Neural crest cell (in vitro differentiated cells): ENCODE results near the gene LENG9. TPM values are rescaled to one million over a fixed set of nuclear protein-coding genes. Genes with fewer than 3 reads are reported as not detected.
A peak's percentile ranks its signal among the peaks of the same experiment; 100 is the strongest.

Experiments used
- DNase-seq: peaks from one replicate; pipeline ENCODE4 v3.0.0; 2021; ENCODE audit warnings: low read depth, mixed read lengths, low spot score
- H3K27ac Mint-ChIP-seq: one replicate; pipeline ENCODE4 v1.8.0; 2021; ENCODE audit warnings: mild to moderate bottlenecking, mixed read lengths; ENCODE audit not compliant: unreplicated experiment
- H3K27me3 Mint-ChIP-seq: 2 replicates; pipeline ENCODE4 v1.8.0; 2021; ENCODE audit warnings: low read depth, mild to moderate bottlenecking, mixed read lengths
- H3K36me3 Mint-ChIP-seq: 2 replicates; pipeline ENCODE4 v1.8.0; 2021; ENCODE audit warnings: low read depth, mild to moderate bottlenecking, mixed read lengths
- H3K4me1 Mint-ChIP-seq: 2 replicates; pipeline ENCODE4 v1.8.0; 2021; ENCODE audit warnings: mixed read lengths
- H3K4me3 Mint-ChIP-seq: one replicate; pipeline ENCODE4 v1.8.0; 2021; ENCODE audit warnings: mild to moderate bottlenecking, mixed read lengths
- H3K9me3 Mint-ChIP-seq: 2 replicates; pipeline ENCODE4 v1.8.0; 2021; ENCODE audit warnings: mixed read lengths
- CTCF ChIP-seq: fragments of 200-600 bp; sonication (generic); conservative IDR thresholded peaks from 2 replicates; pipeline ENCODE4 v1.5.0; 2021; ENCODE audit warnings: antibody characterized with exemption, mild to moderate bottlenecking
- total RNA-seq: library from RNA; stranded (reverse); gene quantifications from 2 replicates; pipeline ENCODE4 v1.2.1, GENCODE V29; 2021

The LENG9 gene
- total RNA-seq, 1 donor from 2014 or later: 2.5 TPM

DNA sequence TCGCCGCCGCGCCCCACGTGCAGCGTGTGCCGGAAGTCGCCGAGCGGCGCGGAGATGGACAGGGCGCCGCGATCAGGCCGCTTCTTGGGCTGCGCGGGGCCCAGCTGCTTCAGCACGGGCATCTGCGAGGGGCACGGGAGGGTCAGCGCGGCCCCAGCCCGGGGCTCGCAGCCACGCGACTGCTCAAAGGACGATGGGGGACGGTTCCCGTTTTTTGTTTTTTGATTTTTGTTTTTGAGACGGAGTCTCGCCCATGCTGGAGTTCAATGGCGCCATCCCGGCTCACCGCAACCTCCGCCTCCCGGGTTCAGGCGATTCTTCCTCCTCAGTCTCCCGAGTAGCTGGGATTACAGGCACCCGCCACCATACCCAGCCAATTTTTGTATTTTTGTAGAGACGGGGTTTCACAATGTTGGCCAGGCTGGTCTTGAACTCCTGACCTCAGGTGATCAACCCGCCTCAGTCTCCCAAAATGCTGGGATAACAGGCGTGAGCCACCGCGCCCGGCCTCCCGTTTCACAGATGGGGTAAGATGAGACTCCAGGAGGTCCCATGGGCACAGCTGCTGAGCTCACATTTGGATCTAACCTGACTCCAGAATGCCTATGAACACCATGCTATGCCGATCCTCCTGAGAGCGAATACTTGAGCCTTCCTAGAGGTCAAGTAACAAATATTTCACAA, 2.0 kb upstream of the LENG9 start:
- Mint-ChIP-seq H3K9me3 (no peaks in the 10 kb centered on the region), H3K27ac (no peak overlapping the region), H3K36me3 (peaks cover 5% of the 10 kb centered on the region), H3K4me1 (peaks cover 24% of the 10 kb centered on the region), H3K27me3 (peaks cover 50% of the 10 kb centered on the region), H3K4me3 (peak overlapping the region; percentile 67)
- no peak for DNase-seq
- no peak for TF ChIP-seq CTCF

- Mint-ChIP-seq H3K27ac (peak overlapping the region; percentile 80), H3K27me3 (peaks cover 43% of the 10 kb centered on the region), H3K4me3 (peak overlapping the region; percentile 97), H3K4me1 (peaks cover 17% of the 10 kb centered on the region), H3K36me3 (peaks cover 5% of the 10 kb centered on the region), H3K9me3 (no peaks in the 10 kb centered on the region)
- peak; percentile 85 for DNase-seq
- no peak for TF ChIP-seq CTCF
Measured at GRCh38 chr19:54464630-54465425, 1.2 kb upstream of the LENG9 start.

DNA sequence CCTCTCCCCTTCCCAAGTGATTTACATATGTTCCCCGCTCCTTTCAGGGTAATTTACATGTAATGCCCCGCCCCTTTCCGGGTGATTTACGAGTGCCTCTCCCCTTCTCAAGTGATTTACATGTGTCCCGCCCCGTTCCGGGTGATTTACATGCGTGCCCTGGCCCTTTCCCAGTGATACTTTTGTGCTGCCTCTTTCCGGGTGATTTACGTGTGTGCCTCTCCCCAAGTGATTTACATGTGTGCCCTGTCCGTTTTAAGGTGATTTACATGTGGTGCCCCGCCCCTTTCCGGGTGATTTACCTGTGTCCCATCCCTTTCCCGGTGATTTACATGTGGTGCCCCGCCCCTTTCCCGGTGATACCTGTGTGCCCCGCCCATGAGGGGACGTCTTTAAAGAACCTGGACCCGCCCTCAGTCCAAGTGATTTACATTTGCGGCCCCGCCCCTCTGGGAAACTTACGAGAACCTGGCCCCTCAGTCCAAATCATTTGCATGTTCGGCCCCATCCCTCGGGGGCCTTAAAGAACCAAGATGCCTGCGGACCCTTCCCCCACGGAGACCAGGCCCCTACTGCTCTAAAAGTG, 559 bp upstream of the LENG9 start:
- peaks cover 10% of the 10 kb centered on the region for H3K4me1 Mint-ChIP-seq

DNA sequence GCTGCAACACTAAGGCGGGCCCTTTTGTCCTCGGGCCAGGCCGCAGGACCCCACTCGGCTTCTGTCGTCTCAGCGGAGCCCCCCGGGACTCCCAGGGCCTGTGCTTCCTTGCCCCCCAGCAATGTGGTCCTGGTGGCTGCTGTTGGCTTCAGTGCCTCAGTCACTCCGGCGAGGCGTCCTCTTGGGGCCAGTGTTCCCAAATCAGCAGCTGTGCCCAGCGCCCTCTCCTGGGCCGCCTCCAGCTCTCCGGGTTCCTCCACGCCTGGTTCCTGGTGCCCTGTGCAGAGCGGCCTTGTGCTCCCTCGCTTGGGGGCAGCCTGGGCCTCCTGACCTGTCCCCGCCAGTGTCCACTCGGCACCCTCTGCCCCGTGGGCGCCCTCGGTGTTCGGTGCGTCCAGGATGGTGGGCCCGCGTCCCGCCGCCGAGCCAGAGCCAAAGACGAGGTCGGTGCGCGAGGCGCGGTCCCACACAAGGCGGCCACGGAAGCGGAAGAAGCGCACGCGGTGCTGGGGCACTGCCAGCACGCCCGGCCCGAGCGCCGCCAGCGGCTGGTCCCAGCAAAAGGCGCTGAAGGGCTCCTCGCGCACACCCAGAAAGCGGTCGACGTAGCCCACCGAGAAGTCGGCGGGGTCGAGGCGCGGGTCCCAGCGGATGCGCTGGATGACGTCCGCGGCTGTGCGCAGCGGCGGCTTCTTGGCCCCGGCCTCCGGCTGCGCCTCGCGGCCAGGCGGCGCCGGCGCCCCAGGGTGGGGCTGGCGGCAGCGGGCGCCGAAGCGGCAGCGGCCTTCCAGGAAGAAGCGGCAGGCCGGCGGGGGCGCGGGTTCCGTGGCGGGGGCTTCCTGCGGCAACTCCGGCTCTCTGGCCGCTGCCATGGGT, 685 bp downstream of the LENG9 start:
- peak; percentile 36 for DNase-seq
- Mint-ChIP-seq H3K27me3 (peaks cover 26% of the 10 kb centered on the region), H3K4me3 (peak overlapping the region; percentile 47), H3K9me3 (no peaks in the 10 kb centered on the region), H3K36me3 (peaks cover 8% of the 10 kb centered on the region), H3K4me1 (peaks cover 10% of the 10 kb centered on the region), H3K27ac (no peak overlapping the region)
- TF ChIP-seq CTCF: peak; percentile 27

More for the DNA sequence above, 559 bp upstream of the LENG9 start:
- H3K27me3 Mint-ChIP-seq: peaks cover 38% of the 10 kb centered on the region
- TF ChIP-seq CTCF: no peak
- peaks cover 5% of the 10 kb centered on the region for H3K36me3 Mint-ChIP-seq
- DNase-seq: peak; percentile 60
- no peaks in the 10 kb centered on the region for H3K9me3 Mint-ChIP-seq
- peak overlapping the region; percentile 78 for H3K27ac Mint-ChIP-seq
- peak overlapping the region; percentile 97 for H3K4me3 Mint-ChIP-seq
